Endothelial cell of umbilical vein (primary cell): Measurements from ENCODE around the gene TSPEAR. TPM values are rescaled to one million over a fixed set of nuclear protein-coding genes. Genes with fewer than 3 reads are reported as not detected.

Experiments
- BruUV-seq: library from RNA; stranded (reverse); fragments of 400-500 nt; replicated peaks from 2 replicates; lab custom pipeline; 2021; lab: Mats Ljungman, UMichigan
- CTCF ChIA-PET: fragments of 300-600, 350-600 bp; sonication (Branson Sonifier 250); formaldehyde crosslinking; loops from one replicate; lab custom pipeline; 2021; ENCODE audit warnings: antibody characterized with exemption, inconsistent platforms; lab: Charles Lee
- POLR2A ChIA-PET: fragments of 300-600, 350-600 bp; sonication (Branson Sonifier 250); formaldehyde crosslinking; loops from one replicate; lab custom pipeline; 2021; ENCODE audit warnings: antibody characterized with exemption, inconsistent platforms; lab: Charles Lee
- DNase-seq: peaks from one replicate; pipeline ENCODE4 v3.0.0-alpha.2; 2011; ENCODE audit warnings: low read depth, low spot score
- FAIRE-seq: peaks from 2 replicates; lab custom pipeline; 2011; peaks lifted over from hg19 to GRCh38; lab: Jason Lieb, UNC
- H2AFZ ChIP-seq: 2 replicates; pipeline ENCODE4 v1.6.0; 2012; ENCODE audit warnings: low read depth, low read length, control low read depth, inconsistent platforms
- H3K27ac ChIP-seq: 2 replicates; pipeline ENCODE4 v1.5.1; 2011; ENCODE audit warnings: low read depth, mild to moderate bottlenecking, control low read depth, low read length, moderate library complexity; ENCODE audit not compliant: insufficient read depth
- H3K27me3 ChIP-seq, 2 experiments: 2 replicates each; pipeline versions ENCODE4 v1.6.0 to v1.6.1; 2011; ENCODE audit warnings: low read length in 2 of 2, mixed read lengths in 1 of 2; ENCODE audit not compliant: control insufficient read depth in 2 of 2, insufficient read depth in 2 of 2
- H3K36me3 ChIP-seq, 2 experiments: 2 replicates in 1 of 2; 3 replicates in 1 of 2; pipeline ENCODE4 v1.5.1; 2011; ENCODE audit warnings: low read length in 2 of 2, mild to moderate bottlenecking in 1 of 2, moderate library complexity in 1 of 2; ENCODE audit not compliant: control insufficient read depth in 2 of 2, insufficient read depth in 2 of 2; ENCODE audit errors: extremely low read depth in 1 of 2
- H3K4me1 ChIP-seq: 3 replicates; pipeline ENCODE4 v1.5.1; 2011; ENCODE audit warnings: mild to moderate bottlenecking, low read length; ENCODE audit not compliant: control insufficient read depth, insufficient read depth; ENCODE audit errors: extremely low read depth
- H3K4me2 ChIP-seq: 2 replicates; pipeline ENCODE4 v1.6.1; 2011; ENCODE audit warnings: low read length, control low read depth, mixed read lengths; ENCODE audit not compliant: insufficient read depth
- H3K4me3 ChIP-seq, 3 experiments: fragments of 200-600 bp in 1 of 3; sonication (generic), shearing (Covaris generic) in 1 of 3; replicated peaks in 1 of 3; 2 replicates each; pipeline ENCODE4 v1.5.1; 2011 to 2016; ENCODE audit warnings: control low read depth in 3 of 3, low read length in 3 of 3, mild to moderate bottlenecking in 2 of 3, inconsistent platforms in 1 of 3, low read depth in 1 of 3, moderate library complexity in 1 of 3; ENCODE audit not compliant: insufficient read depth in 1 of 3
- H3K79me2 ChIP-seq: 2 replicates; pipeline ENCODE4 v1.6.0; 2012; ENCODE audit warnings: low read length, inconsistent platforms; ENCODE audit not compliant: control insufficient read depth, insufficient read depth
- H3K9ac ChIP-seq: replicated peaks from 2 replicates; pipeline ENCODE3; 2011; ENCODE audit warnings: low read length, control low read depth; ENCODE audit not compliant: insufficient read depth; ENCODE audit errors: extremely low read depth
- H3K9me1 ChIP-seq: replicated peaks from 3 replicates; pipeline ENCODE4 v1.6.0; 2011; ENCODE audit warnings: mild to moderate bottlenecking, low read length; ENCODE audit not compliant: control insufficient read depth, insufficient read depth; ENCODE audit errors: extremely low read depth
- H3K9me3 ChIP-seq: replicated peaks from 2 replicates; pipeline ENCODE4 v1.5.1; 2012; ENCODE audit warnings: low read length, inconsistent platforms; ENCODE audit not compliant: control insufficient read depth, insufficient read depth
- H4K20me1 ChIP-seq: replicated peaks from 2 replicates; pipeline ENCODE3; 2011; ENCODE audit warnings: mild to moderate bottlenecking, low read length; ENCODE audit not compliant: control insufficient read depth, insufficient read depth; ENCODE audit errors: extremely low read depth
- CTCF ChIP-seq, 2 donors: IDR thresholded peaks; 1 replicate in 1 of 2; 2 replicates in 1 of 2; pipeline ENCODE4 v1.5.1; 2011; ENCODE audit warnings: low read length in 2 of 2, mild to moderate bottlenecking in 2 of 2, moderate library complexity in 2 of 2, control low read depth in 1 of 2, inconsistent platforms in 1 of 2, low read depth in 1 of 2; ENCODE audit not compliant: insufficient read depth in 1 of 2; ENCODE audit errors: extremely low read depth in 1 of 2
- EZH2 ChIP-seq: IDR thresholded peaks from 2 replicates; pipeline ENCODE4 v1.6.1; 2012; ENCODE audit warnings: borderline replicate concordance, low read depth, mild to moderate bottlenecking, moderate library complexity, low read length, inconsistent platforms; ENCODE audit not compliant: severe bottlenecking
- FOS ChIP-seq: IDR thresholded peaks from 2 replicates; pipeline ENCODE4 v1.6.1; 2011; ENCODE audit warnings: mild to moderate bottlenecking, low read length, moderate library complexity, borderline replicate concordance; ENCODE audit not compliant: insufficient read depth
- GATA2 ChIP-seq: IDR thresholded peaks from 2 replicates; pipeline ENCODE4 v1.7.0; 2011; ENCODE audit warnings: low read depth, mild to moderate bottlenecking, moderate library complexity, mixed read lengths, low read length; ENCODE audit not compliant: insufficient read length, insufficient read depth
- JUN ChIP-seq: IDR thresholded peaks from 2 replicates; pipeline ENCODE4 v1.6.1; 2011; ENCODE audit warnings: borderline replicate concordance, low read depth; ENCODE audit not compliant: insufficient read length, insufficient read depth
- MAX ChIP-seq: IDR thresholded peaks from 2 replicates; pipeline ENCODE4 v1.6.1; 2011; ENCODE audit not compliant: insufficient read depth, insufficient read length
- MYC ChIP-seq: IDR thresholded peaks from one replicate; pipeline ENCODE4 v1.6.1; 2011; ENCODE audit warnings: mild to moderate bottlenecking, low read depth, low read length
- POLR2A ChIP-seq: IDR thresholded peaks from 2 replicates; pipeline ENCODE4 v1.6.1; 2012; ENCODE audit warnings: low read depth, mild to moderate bottlenecking, control low read depth, low read length
- POLR2AphosphoS5 ChIP-seq: IDR thresholded peaks from 2 replicates; pipeline ENCODE4 v1.6.1; 2012; ENCODE audit warnings: low read depth, mild to moderate bottlenecking, control low read depth, low read length, moderate library complexity; ENCODE audit not compliant: insufficient read depth
- dilution Hi-C: fragments of 300-500 bp; cut with MboI; formaldehyde crosslinking; loops from one replicate; pipeline ENCODE4 v1.15.0; 2019; ENCODE audit warnings: low sequenced_read_pairs; ENCODE audit not compliant: extremely low pct_ligation_motif_present
- intact Hi-C: fragments of 100-400 bp; cut with micrococcal nuclease; formaldehyde crosslinking; loops from one replicate; pipeline ENCODE4 v1.10.0; 2022
- polyA plus RNA-seq, 4 experiments: library from polyadenylated mRNA; depleted of rRNA in 3 of 4; stranded (reverse) in 3 of 4; unstranded in 1 of 4; fragments of >200 nt; gene quantifications; 2 replicates each; pipeline versions ENCODE4 v1.2.1 to v1.2.3, GENCODE V29; 2011 to 2012; ENCODE audit warnings: missing spikeins in 1 of 4
- total RNA-seq: library from RNA; stranded (reverse); gene quantifications from 2 replicates; pipeline ENCODE4 v1.2.3, GENCODE V29; 2021

The TSPEAR gene
- total and polyA plus RNA-seq, 2 donors (not counting 3 experiments of a cell fraction or from before 2014, with no cell fraction given) = 0.01 TPM; not detected in 1

GRCh38 chr21:44753357-44753756 lies 42.0 kb upstream of the TSPEAR start:
- no peak overlapping the region for H2AFZ ChIP-seq
- no TSS peak for BruUV-seq
- H4K20me1 ChIP-seq = no peaks in the 10 kb centered on the region
- intact Hi-C loops (no loop called here), dilution Hi-C loops (no loop called here)
- no peak overlapping the region for H3K9ac ChIP-seq
- CTCF ChIA-PET = interaction anchor here (0.7 to 2.6 kb wide), 4 partner anchors 8 to 22 kb away, joined by 4 to 10 read pairs (median 4); no protein-coding TSS in a partner anchor
- H3K9me1 ChIP-seq = no peaks in the 10 kb centered on the region
- H3K4me3 ChIP-seq = no peak overlapping the region
- TF ChIP-seq CTCF (IDR thresholded peaks at IDR 0.05; ENCODE audit: extremely low read depth in 1 of 2, insufficient read depth in 1 of 2, low read depth in 1 of 2, low read length in 2 of 2) = no peak
- TF ChIP-seq FOS = no peak
- no peak for TF ChIP-seq GATA2
- no peak for TF ChIP-seq POLR2A
- TF ChIP-seq JUN = no peak
- no peak for TF ChIP-seq MYC
- no peak for TF ChIP-seq POLR2AphosphoS5
- TF ChIP-seq EZH2 = no peak
- TF ChIP-seq MAX = no peak
- no peaks in the 10 kb centered on the region for H3K9me3 ChIP-seq
- H3K4me2 ChIP-seq = peak overlapping the region; percentile 9
- no peak overlapping the region for H3K27ac ChIP-seq
- no peak for FAIRE-seq
- H3K79me2 ChIP-seq = no peaks in the 10 kb centered on the region
- POLR2A ChIA-PET = no interaction called here
- peaks cover 42% of the 10 kb centered on the region for H3K4me1 ChIP-seq
- no peak for DNase-seq
- H3K36me3 ChIP-seq = no peaks in the 10 kb centered on the region
- peaks cover 0 to 4% of the 10 kb centered on the region in 2 experiments for H3K27me3 ChIP-seq
